ENCODE measurements around the gene UBAP1.
"Not testable (repeated sequence)": the region's sequence is repeated elsewhere in the genome, so short reads cannot be mapped to it uniquely, and the experiment has no call there.

UBAP1 gene

GRCh38 chr9:34262971-34263370, 84.1 kb downstream of the UBAP1 start:
- no peak for DNase-seq (ENCODE audit: low read depth, low spot score)

GRCh38 chr9:34267660-34268059, 88.8 kb downstream of the UBAP1 start:
- DNase-seq (ENCODE audit: low read depth, low spot score) = no peak

GRCh38 chr9:34271265-34272006, 92.6 kb downstream of the UBAP1 start:
- no peak for DNase-seq (ENCODE audit: low read depth, low spot score)

GRCh38 chr9:34272101-34272541, 93.3 kb downstream of the UBAP1 start:
- DNase-seq (ENCODE audit: low read depth, low spot score) = no peak

- DNase-seq (ENCODE audit: low read depth, low spot score) = not testable (repeated sequence)
Measured at GRCh38 chr9:34273588-34273987, 94.7 kb downstream of the UBAP1 start.

GRCh38 chr9:34275811-34276210, 97.0 kb downstream of the UBAP1 start:
- no peak for DNase-seq (ENCODE audit: low read depth, low spot score)

- no peak for DNase-seq (ENCODE audit: low read depth, low spot score)
Measured at GRCh38 chr9:34276772-34277171, 97.9 kb downstream of the UBAP1 start.

- no peak for DNase-seq (ENCODE audit: low read depth, low spot score)
Measured at GRCh38 chr9:34279411-34279810, 100.6 kb downstream of the UBAP1 start.

GRCh38 chr9:34282096-34282495, 103.3 kb downstream of the UBAP1 start:
- DNase-seq (ENCODE audit: low read depth, low spot score) = no peak

GRCh38 chr9:34289159-34289558, 110.3 kb downstream of the UBAP1 start:
- no peak for DNase-seq (ENCODE audit: low read depth, low spot score)

- DNase-seq (ENCODE audit: low read depth, low spot score) = no peak
Measured at GRCh38 chr9:34291023-34291422, 112.2 kb downstream of the UBAP1 start.

- DNase-seq (ENCODE audit: low read depth, low spot score) = no peak
Measured at GRCh38 chr9:34291423-34291822, 112.6 kb downstream of the UBAP1 start.

- DNase-seq (ENCODE audit: low read depth, low spot score) = no peak
Measured at GRCh38 chr9:34292552-34292951, 113.7 kb downstream of the UBAP1 start.

GRCh38 chr9:34301064-34301463, 122.2 kb downstream of the UBAP1 start:
- DNase-seq (ENCODE audit: low read depth, low spot score) = not testable (repeated sequence)

Data from smooth muscle cell of the brain vasculature (primary cell).